Measurements from ENCODE around the gene RAB11FIP3.

- TF ChIP-seq, protein P1, sequence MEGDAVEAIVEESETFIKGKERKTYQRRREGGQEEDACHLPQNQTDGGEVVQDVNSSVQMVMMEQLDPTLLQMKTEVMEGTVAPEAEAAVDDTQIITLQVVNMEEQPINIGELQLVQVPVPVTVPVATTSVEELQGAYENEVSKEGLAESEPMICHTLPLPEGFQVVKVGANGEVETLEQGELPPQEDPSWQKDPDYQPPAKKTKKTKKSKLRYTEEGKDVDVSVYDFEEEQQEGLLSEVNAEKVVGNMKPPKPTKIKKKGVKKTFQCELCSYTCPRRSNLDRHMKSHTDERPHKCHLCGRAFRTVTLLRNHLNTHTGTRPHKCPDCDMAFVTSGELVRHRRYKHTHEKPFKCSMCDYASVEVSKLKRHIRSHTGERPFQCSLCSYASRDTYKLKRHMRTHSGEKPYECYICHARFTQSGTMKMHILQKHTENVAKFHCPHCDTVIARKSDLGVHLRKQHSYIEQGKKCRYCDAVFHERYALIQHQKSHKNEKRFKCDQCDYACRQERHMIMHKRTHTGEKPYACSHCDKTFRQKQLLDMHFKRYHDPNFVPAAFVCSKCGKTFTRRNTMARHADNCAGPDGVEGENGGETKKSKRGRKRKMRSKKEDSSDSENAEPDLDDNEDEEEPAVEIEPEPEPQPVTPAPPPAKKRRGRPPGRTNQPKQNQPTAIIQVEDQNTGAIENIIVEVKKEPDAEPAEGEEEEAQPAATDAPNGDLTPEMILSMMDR (IDR thresholded peaks at IDR 0.05; ENCODE audit: low read depth, low read length, poor library complexity, severe bottlenecking) = no peak
- no peak for TF ChIP-seq EZH2phosphoT487 (IDR thresholded peaks at IDR 0.05; ENCODE audit: borderline replicate concordance, low read length)
Measured at GRCh38 chr16:564690-565418, 139.4 kb downstream of the RAB11FIP3 start.
